GM19043 (cell line): ENCODE results near the gene OR5AK2.
"Not testable (repeated sequence)": the region's sequence is repeated elsewhere in the genome, so short reads cannot be mapped to it uniquely, and the experiment has no call there.

Experiments used
- ATAC-seq: cut with Tn5 transposase; IDR thresholded peaks from one replicate; pipeline ENCODE4 v1.9.1; 2021; ENCODE audit warnings: low read depth; ENCODE audit not compliant: unreplicated experiment

The OR5AK2 gene, protein sequence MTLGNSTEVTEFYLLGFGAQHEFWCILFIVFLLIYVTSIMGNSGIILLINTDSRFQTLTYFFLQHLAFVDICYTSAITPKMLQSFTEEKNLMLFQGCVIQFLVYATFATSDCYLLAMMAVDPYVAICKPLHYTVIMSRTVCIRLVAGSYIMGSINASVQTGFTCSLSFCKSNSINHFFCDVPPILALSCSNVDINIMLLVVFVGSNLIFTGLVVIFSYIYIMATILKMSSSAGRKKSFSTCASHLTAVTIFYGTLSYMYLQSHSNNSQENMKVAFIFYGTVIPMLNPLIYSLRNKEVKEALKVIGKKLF

DNA sequence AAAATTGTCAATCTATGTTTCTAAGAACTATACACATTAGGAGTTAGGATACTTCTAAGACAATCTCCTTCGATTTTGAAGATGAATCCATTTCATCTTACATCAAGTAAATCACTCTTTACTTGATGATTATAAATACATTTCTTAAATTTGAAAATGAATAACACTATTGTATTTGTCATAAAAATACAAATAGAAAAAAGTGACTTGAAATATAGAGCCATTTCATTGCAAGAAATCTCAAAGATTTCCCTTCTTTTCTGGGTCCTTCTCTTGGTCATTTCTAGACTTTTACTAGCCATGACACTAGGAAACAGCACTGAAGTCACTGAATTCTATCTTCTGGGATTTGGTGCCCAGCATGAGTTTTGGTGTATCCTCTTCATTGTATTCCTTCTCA is at the start of gene OR5AK2:
TSS of gene OR5AK2 (plus strand) at position 301 of the 400 bp plus-strand sequence. CDS start at position 301, 0 bp downstream.
- no peak for ATAC-seq

DNA sequence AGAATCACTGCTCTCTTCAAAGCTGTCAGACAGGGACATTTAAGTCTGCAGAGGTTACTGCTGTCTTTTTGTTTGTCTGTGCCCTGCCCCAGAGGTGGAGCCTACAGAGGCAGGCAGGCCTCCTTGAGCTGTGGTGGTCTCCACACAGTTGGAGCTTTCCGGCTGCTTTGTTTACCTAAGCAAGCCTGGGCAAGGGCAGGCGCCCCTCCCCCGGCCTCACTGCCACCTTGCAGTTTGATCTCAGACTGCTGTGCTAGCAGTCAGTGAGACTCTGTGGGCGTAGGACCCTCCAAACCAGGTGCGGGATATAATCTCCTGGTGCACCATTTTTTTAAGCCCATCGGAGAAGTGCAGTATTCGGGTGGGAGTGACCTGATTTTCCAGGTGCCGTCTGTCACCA is 43.2 kb upstream of the OR5AK2 start:
- ATAC-seq, result not testable (repeated sequence)

DNA sequence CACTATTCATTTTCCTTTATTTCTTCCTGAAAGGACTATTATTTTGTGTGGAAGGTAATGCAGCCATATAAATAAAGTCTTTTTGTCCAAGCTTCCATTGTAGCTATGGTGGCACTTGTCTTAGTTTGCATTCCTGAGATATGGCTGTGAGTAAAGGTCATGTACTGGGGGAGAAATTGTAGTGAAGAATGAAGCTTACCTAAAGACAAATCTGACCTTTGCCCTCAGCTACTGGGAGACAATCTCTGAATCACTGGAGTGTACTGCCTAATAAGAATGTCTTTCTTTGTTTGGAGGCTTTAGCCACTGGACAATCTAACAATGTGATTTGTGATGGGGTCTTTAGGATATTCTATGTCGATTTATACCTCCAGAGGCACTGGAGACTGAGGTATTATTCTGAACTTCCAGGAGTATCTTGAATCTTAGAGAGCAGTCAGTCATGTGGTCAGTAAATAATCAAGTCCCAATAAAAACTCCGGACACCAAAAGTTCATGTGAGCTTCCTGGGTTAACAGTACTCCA is 39.7 kb upstream of the OR5AK2 start:
- ATAC-seq, result no peak

DNA sequence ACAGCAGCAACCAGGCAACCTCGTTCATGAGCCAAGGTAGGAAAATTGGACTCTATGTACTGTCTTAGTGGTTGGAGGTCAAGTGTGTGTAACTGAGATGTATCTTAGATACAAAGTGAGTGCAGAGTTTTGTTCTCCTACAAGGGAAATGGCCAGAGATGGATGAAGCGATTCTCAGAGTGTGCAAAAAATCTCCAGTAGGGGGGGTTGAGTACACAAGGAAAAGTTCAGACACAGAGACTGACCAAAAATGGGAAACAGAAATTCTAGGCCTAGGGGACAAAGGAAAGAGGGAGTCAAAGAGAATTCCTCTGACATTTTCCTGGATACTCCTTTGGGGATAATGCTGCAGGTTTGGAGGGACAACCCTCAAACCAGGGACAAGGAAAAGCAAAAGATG is 38.2 kb upstream of the OR5AK2 start:
- ATAC-seq, result no peak

DNA sequence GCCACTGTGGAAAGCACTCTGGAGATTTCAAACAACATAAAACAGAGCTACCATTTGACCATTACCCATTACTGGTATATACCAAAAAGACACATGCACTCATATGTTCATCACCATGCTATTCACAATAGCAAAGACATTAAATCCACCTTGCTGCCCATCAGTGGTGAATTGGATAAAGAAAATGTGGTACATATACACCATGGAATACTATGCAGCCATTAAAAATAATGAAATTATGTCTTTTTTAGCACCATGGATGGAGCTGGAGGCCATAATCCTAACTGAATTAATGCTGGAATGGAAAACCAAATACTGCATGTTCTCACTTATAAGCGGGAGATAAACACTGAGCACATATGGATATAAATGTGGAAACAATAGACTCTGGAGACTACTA is 34.8 kb upstream of the OR5AK2 start:
- ATAC-seq, result not testable (repeated sequence)

DNA sequence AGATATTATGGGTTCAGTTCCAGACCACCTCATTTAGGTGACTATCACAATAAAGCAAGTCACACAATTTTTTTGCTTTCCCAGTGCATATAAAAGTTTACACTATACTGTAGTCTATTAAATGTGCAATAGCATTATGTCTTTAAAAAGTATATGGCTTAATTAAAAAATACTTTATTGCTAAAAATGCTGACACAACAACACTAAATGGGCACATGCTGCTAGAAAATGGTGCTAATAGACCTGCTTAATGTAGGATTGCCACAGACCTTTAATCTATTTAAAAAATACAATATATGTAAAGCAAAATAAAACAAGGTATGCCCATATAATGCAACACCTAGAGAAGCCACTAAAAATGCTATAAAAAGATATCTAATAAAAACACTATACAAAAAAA is 27.1 kb upstream of the OR5AK2 start:
- ATAC-seq, result no peak

DNA sequence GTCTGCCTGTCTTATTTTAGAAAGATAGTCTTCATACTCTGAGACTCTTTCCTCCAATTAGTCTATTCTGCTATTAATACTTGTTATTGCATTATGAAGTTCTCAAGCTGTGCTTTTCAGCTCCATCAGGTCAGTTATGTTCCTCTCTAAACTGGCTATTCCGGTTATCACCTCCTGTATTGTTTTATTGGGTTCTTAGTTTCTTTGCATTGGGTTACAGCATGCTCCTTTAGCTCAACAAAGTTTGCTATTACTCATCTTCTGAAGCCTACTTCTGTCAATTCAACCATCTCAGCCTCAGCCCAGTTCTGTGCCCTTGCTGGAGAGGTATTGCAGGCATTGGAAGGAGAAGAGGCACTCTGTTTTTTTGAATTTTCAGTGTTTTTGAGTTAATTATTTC is 21.0 kb upstream of the OR5AK2 start:
- ATAC-seq, result no peak

DNA sequence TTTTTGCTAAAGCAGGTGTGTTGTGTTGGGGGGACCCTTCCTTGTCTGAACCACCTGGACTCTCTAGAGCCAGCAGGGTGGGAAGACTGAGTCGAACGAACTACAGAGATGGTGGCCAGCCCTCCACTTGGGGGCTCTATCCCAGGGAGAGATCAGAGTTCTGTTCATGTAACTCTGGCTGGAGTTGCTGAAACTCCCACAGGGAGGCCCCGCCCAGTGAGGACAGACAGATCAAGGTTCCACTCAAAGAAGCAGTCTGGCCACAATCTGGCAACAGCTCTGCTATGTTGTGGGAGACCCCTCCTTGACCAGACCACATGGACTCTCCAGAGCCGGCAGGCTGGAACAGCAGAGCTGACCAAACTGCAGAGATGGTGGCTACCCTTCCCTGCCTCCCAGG is 20.2 kb upstream of the OR5AK2 start:
- no peak for ATAC-seq

DNA sequence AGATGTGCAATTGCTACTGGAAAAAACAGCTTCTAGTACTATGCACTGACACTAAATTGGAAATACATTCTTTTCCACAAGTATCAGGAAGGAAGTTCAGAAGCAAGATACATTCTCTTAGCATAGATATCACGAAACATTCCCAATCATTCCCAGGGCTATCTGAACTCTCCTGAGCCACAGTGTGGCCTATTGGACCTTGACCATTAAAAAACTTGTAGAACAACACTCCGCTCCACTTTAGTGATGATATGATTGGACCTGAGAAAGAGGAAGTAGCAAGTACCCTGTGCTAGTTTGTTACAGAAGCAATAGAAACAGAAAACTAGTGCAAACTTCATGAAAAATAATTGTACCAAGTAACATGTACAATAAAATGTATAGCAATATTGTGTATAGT is 11.4 kb upstream of the OR5AK2 start:
- no peak for ATAC-seq

DNA sequence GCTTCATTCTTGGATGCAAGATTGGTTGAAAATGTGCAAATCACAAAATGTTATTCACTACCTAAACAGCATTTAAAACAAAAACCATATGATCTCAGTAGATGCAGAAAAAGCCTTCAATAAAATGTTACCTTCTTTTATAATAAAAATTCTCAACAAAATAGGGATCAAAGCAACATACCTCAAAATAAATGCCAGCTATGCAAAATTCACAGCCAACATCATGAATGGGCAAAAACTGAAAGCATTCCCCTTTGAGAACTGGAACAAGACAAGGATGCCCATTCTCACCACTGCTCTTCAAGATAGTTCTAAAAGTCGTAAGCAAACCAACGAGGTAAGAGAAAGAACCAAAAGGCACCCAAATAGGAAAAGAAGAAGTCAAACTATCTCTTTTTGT is 2.0 kb downstream of the OR5AK2 start:
- ATAC-seq, result no peak

DNA sequence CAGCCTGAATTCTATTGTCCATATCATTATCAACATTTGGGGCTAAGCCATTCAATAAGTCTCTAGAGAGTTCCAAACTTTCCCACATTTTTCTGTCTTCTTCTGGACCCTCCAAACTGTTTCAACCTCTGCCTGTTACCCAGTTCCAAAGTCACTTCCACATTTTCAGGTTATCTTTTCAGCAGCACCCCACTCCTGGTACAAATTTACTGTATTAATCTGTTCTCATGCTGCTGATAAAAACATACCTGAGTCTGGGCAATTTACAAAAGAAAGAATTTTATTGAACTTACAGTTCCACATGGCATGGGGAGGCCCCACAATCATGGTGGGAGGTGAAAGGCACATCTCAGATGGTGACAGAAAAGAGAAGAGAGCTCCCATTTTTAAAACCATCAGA is 5.8 kb downstream of the OR5AK2 start:
- ATAC-seq, result no peak

DNA sequence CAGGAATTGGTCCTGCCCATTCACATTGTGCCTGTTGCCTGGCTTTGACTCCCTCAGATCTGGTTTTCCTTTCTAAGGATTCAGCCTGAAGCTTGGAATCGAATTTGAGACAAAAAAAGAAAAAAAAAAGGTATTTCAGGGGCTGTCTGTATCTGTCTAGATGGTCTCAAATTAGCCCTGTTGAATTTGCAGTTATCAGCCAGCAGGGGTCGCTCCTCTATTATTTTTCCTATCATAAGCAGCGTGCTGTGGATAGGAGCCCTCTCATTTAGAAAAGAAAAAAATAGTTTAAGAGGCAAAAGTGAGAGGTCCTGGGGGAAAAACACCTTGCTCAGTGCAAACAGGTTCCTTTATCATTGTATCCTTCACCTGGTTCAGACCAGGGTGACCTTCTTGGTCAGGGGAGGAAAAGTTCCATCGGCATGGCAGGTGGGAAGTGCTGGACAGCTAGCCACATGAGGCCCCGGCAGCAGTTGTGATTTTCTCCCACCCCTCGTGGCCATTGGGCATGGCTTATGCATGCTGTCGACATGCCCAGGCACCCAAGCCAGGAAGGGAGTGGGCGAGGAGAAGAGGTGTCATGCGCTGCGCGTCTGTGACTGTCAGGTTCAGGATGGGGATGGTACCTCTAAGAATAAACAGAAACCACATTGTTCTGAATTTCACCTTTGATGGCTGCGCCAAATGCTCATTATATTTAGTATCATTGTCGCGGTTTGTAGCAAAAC is 13.1 kb downstream of the OR5AK2 start:
- no peak for ATAC-seq

DNA sequence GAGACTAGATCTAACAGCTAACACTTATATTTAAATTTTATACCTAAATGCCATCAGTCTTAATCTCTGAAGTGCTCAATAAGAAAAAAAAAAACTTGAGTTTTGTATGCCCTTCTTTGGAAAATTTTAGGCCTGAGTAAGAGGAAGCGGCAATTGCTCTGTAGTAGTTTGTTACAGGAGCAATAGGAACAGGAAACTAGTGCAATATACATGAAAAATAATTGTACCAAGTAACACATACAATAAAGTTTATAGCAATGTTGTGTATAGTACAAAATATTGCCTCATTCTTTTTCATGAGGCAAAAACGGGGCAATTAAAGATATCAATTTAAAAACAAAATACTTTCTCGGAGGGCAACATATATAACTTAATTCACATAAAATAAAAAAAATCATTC is 19.7 kb downstream of the OR5AK2 start:
- ATAC-seq, result no peak

DNA sequence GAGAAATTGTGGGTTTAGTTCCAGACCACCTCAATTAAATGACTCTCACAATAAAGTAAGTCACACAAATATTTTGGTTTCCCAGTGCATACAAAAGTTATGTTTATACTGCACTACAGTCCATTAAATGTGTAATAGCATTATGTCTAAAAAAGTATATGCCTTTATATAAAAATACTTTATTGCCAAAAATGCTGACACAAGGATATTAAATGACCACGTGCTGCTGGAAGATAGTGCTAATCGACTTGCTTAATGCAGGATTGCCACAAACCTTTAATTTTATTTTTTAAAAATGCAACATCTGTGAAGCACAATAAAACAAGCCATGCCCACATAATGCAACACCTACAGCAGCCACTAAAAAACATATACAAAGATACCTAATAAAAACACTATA is 27.0 kb downstream of the OR5AK2 start:
- ATAC-seq, result no peak

DNA sequence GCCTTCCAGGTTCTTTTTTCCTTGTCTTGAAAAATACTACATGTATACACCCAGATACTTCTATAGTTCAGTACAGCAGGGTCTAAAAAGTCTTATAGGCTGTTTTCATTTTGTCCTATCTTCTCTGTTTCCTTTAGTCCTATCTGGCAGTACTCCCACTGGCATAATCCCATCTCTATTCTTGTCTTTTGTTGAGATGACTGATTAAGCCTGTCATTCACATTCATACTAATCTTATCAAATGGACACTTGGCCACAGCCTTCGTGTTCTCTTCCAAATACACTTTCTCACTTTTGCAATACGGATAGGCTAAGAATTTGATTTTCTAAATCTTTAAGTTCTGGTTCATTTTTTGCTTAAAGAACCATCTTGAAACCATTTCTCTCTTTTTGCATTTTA is 42.8 kb downstream of the OR5AK2 start:
- ATAC-seq, result no peak
